ENCODE data around the gene C17orf114.

The C17orf114 gene

GRCh38 chr17:4788159-4788806, 13.8 kb downstream of the C17orf114 start:
- no peak for DNase-seq (ENCODE audit: low spot score)

- no peak for DNase-seq (ENCODE audit: low spot score)
Observed at GRCh38 chr17:4786516-4786915, 15.6 kb downstream of the C17orf114 start.

- no peak for DNase-seq (ENCODE audit: low spot score)
Observed at GRCh38 chr17:4786106-4786511, 16.0 kb downstream of the C17orf114 start, which contains the start of gene VMO1. VMO1 (minus strand) TSS chr17:4786364; CDS start chr17:4786352, 12 bp downstream.

- DNase-seq (ENCODE audit: low spot score) = no peak
Observed at GRCh38 chr17:4785311-4786105, 16.6 kb downstream of the C17orf114 start.

- no peak for DNase-seq (ENCODE audit: low spot score)
Observed at GRCh38 chr17:4782652-4783051, 19.5 kb downstream of the C17orf114 start.

GRCh38 chr17:4780325-4780955, 21.7 kb downstream of the C17orf114 start:
- no peak for DNase-seq (ENCODE audit: low spot score)

- DNase-seq (ENCODE audit: low spot score) = no peak
Observed at GRCh38 chr17:4777969-4778760, 24.0 kb downstream of the C17orf114 start.

GRCh38 chr17:4772235-4772613, 29.9 kb downstream of the C17orf114 start:
- no peak for DNase-seq (ENCODE audit: low spot score)

- DNase-seq (ENCODE audit: low spot score) = no peak
Observed at GRCh38 chr17:4771519-4772234, 30.5 kb downstream of the C17orf114 start, which contains the start of gene TM4SF5. TM4SF5 (plus strand) TSS chr17:4771886; CDS start chr17:4771923, 37 bp downstream.

GRCh38 chr17:4769628-4770027, 32.5 kb downstream of the C17orf114 start:
- DNase-seq (ENCODE audit: low spot score) = no peak

GRCh38 chr17:4768298-4768697, 33.8 kb downstream of the C17orf114 start:
- DNase-seq (ENCODE audit: low spot score) = peak; percentile 31

GRCh38 chr17:4766723-4767122, 35.4 kb downstream of the C17orf114 start:
- DNase-seq (ENCODE audit: low spot score) = no peak

GRCh38 chr17:4766201-4766600, 35.9 kb downstream of the C17orf114 start:
- no peak for DNase-seq (ENCODE audit: low spot score)

GRCh38 chr17:4764595-4764994, 37.5 kb downstream of the C17orf114 start:
- DNase-seq (ENCODE audit: low spot score) = peak; percentile 84

GRCh38 chr17:4759776-4760236, 42.3 kb downstream of the C17orf114 start:
- DNase-seq (ENCODE audit: low spot score) = peak; percentile 55

- DNase-seq (ENCODE audit: low spot score) = no peak
Observed at GRCh38 chr17:4753392-4753791, 48.7 kb downstream of the C17orf114 start.

GRCh38 chr17:4751932-4752331, 50.2 kb downstream of the C17orf114 start:
- DNase-seq (ENCODE audit: low spot score) = no peak
